ENCODE data around the gene SIGLEC10. TPM values are rescaled to one million over a fixed set of nuclear protein-coding genes. Genes with fewer than 3 reads are reported as not detected.

The SIGLEC10 gene
- total RNA-seq, 3 donors from 2014 or later (not counting 1 experiment from before 2014, with no cell fraction given), result 1.7 to 28.9 (median 6.6) TPM

- DNase-seq (no peak), ATAC-seq (no peak)
- Mint-ChIP-seq H3K36me3 (no peaks in the 10 kb centered on the region), H3K27ac (no peak overlapping the region), H3K27me3 (ENCODE audit: low read depth in 2 of 2) (no peaks in the 10 kb centered on the region), H3K4me1 (peaks cover 22 to 39% of the 10 kb centered on the region in 2 donors), H3K4me3 (no peak overlapping the region), H3K9me3 (no peaks in the 10 kb centered on the region)
- WGBS (ENCODE audit: insufficient coverage), result 95% methylated on average over 13 of the region's 13 CpGs
- Histone ChIP-seq H3K36me3 (ENCODE audit: control insufficient read depth, insufficient read depth, low read length) (no peaks in the 10 kb centered on the region), H3K4me1 (ENCODE audit: control insufficient read depth, insufficient read depth, low read length) (peaks cover 29% of the 10 kb centered on the region), H3K4me3 (ENCODE audit: low read length) (no peak overlapping the region), H3K27ac (ENCODE audit: low read length) (no peak overlapping the region), H3K27me3 (ENCODE audit: control insufficient read depth, insufficient read depth, low read length) (no peaks in the 10 kb centered on the region), H3K9me3 (ENCODE audit: control insufficient read depth, insufficient read depth, low read length) (no peaks in the 10 kb centered on the region)
- TF ChIP-seq, protein P1, sequence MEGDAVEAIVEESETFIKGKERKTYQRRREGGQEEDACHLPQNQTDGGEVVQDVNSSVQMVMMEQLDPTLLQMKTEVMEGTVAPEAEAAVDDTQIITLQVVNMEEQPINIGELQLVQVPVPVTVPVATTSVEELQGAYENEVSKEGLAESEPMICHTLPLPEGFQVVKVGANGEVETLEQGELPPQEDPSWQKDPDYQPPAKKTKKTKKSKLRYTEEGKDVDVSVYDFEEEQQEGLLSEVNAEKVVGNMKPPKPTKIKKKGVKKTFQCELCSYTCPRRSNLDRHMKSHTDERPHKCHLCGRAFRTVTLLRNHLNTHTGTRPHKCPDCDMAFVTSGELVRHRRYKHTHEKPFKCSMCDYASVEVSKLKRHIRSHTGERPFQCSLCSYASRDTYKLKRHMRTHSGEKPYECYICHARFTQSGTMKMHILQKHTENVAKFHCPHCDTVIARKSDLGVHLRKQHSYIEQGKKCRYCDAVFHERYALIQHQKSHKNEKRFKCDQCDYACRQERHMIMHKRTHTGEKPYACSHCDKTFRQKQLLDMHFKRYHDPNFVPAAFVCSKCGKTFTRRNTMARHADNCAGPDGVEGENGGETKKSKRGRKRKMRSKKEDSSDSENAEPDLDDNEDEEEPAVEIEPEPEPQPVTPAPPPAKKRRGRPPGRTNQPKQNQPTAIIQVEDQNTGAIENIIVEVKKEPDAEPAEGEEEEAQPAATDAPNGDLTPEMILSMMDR (IDR thresholded peaks at IDR 0.05), result no peak
- intact Hi-C loops (cut with micrococcal nuclease), result no loop called here
Observed at GRCh38 chr19:51361239-51361638, 56.2 kb downstream of the SIGLEC10 start.

Other genes with a start within 250 kb of the SIGLEC10 start
- gene CD33, start 192.6 kb downstream of the SIGLEC10 start, total RNA-seq, result 1 to 10 TPM; 2.3 to 6.5 (median 6.0) TPM
- not detected for gene SIGLECL1, start 166.6 kb downstream of the SIGLEC10 start, total RNA-seq
- gene IGLON5, start 106.0 kb downstream of the SIGLEC10 start, total RNA-seq, result not detected
- under 1 TPM in 2 of 3 donors, not detected in 1; 0.52 to 0.68 TPM for gene VSIG10L, start 75.5 kb downstream of the SIGLEC10 start, total RNA-seq
- gene ETFB, start 51.3 kb downstream of the SIGLEC10 start, total RNA-seq, result 10 to 100 TPM; 44.9 to 60.1 (median 55.0) TPM
- gene CLDND2, start 48.6 kb downstream of the SIGLEC10 start, total RNA-seq, result 10 to 100 TPM; 72.8 to 83.2 (median 75.3) TPM
- 1,000 to 10,000 TPM; 2,907 to 3,894 (median 3,151) TPM for gene NKG7, start 45.0 kb downstream of the SIGLEC10 start, total RNA-seq
- gene LIM2, start 29.7 kb downstream of the SIGLEC10 start, total RNA-seq, result 10 to 100 TPM in 1 of 3 donors, 1 to 10 TPM in 2; 5.9 to 10.3 (median 8.5) TPM
- gene C19orf84, start 27.1 kb downstream of the SIGLEC10 start, total RNA-seq, result 1 to 10 TPM; 1.4 to 3.6 (median 1.7) TPM
- gene SIGLEC8, start 40.8 kb upstream of the SIGLEC10 start, total RNA-seq, result not detected
- not detected for gene CEACAM18, start 60.9 kb upstream of the SIGLEC10 start, total RNA-seq
- under 1 TPM in 2 of 3 donors, not detected in 1; 0.50 to 0.57 TPM for gene SIGLEC12, start 84.2 kb upstream of the SIGLEC10 start, total RNA-seq
- 1 to 10 TPM in 1 of 3 donors, under 1 TPM in 2; 0.25 to 2.4 (median 0.59) TPM for gene SIGLEC6, start 114.0 kb upstream of the SIGLEC10 start, total RNA-seq
- 1 to 10 TPM; 3.4 to 4.8 (median 4.0) TPM for gene ZNF175, start 153.6 kb upstream of the SIGLEC10 start, total RNA-seq
- gene SIGLEC5, start 212.8 kb upstream of the SIGLEC10 start, total RNA-seq, result 1 to 10 TPM in 1 of 3 donors, under 1 TPM in 2; 0.54 to 1.0 (median 0.90) TPM
- 1 to 10 TPM; 2.7 to 4.9 (median 2.9) TPM for gene SIGLEC14, start 229.2 kb upstream of the SIGLEC10 start, total RNA-seq